ENCODE data around the gene SRPK2.
A peak's percentile ranks its signal among the peaks of the same experiment; 100 is the strongest.
"Not testable (repeated sequence)": the region's sequence is repeated elsewhere in the genome, so short reads cannot be mapped to it uniquely, and the experiment has no call there.

Gene SRPK2

DNA sequence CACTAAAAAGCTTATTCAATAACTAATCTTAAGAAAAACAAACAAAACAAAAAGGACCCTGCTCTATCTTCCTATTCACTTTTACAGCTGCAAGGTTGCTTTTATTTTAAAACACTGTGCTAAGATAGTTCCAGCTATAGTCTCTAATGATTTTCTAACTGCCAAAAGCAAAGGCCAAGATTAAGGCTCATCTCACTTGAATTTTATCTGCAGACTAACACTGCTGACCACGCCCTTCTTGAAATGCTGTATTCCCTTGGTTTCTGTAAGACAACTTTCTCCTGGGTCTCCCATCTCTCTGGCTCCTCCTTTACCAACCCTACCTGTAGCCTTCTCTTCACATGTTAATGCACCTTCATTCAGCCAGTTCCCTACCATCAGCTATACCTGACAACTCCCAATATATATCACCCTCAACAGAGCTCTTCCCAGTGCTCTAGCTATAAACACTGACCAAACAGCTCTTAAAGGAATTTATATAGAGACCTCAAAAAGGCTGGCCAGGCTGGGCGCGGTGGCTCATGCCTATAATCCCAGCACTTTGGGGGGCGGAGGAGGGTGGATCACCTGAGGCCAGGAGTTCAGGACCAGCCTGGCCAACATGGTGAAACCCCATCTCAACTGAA, 11.7 kb downstream of the SRPK2 start:
- DNase-seq (ENCODE audit: low read depth) = no peak

DNA sequence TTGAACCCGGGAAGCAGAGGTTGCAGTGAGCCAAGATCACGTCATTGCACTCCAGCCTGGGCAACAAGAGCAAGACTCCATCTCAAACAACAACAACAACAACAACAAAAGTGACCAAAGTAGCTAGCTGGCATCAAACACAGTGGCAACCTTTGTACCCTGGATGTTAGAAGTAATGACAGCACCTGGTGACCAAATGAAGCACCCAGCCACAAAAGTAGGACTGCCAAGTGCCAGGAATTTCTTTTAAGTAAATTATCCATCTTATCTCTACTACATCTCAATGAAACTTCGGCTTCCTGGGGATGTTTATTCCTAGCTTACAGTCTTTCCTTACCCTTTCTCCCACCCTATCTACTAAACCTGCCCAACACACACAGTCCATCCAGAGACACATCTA, 18.8 kb downstream of the SRPK2 start:
- DNase-seq (ENCODE audit: low read depth) = no peak

- no peak for DNase-seq (ENCODE audit: low read depth)
Measured at GRCh38 chr7:105367458-105367857, 21.3 kb downstream of the SRPK2 start.

DNA sequence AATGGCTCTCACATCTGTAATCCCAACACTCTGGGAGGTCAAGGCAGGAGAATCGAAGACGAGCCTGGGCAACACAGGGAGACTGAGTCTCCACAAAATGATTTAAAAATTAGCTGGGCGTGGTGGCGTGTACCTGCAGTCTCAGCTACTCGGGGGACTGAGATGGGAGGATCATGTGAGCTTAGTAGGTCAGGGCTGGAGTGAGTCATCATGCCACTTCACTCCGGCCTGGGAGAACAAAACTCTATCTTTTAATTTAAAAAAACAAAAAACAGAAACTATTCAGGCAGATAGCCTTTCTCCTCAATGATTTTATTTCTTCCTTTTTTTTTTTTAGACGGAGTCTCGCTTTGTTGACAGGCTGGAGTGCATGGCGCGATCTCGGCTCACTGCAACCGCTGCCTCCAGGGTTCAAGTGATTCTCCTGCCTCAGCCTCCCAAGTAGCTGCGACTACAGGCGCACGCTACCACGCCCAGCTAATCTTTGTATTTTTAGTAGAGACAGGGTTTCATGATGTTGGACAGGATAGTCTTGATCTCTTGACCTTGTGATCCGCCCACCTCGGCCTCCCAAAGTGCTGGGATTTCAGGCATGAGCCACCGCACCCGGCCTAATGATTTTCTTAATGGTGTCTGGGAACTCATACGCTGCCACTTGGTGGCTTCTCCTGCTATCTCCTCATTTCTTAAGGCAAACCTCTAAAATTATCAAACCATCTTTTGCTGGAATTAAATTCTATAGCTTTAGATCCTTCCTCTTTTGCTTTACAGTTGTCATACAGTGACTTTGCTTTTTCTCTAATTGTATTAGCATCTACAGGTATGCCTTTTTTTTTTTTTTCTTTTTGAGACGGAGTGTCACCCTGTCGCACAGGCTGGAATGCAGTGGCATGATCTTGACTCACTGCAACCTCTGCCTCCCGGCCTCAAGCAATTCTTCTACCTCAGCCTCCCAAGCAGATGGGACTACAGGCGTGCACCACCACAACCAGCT, 22.9 kb downstream of the SRPK2 start:
- DNase-seq (ENCODE audit: low read depth) = peak; percentile 26

DNA sequence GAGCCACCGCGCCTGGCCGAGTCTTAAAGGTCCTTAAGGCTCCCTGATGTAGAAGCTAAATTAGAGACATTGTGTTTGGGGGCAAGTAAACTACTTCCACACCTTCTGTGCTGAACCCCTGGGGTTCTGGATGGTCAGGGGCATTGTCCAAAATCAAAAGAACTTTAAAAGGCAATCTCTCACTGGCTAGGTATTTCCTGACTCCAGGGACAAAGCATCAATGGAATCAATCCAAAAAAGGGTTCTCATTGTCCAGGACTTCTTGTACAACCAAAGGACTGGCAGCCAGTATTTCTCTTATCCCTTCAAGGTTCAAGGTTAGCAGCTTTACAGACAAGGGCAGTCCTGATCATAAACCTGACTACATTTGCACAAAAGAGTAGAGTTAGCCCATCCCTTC, 24.0 kb downstream of the SRPK2 start:
- no peak for DNase-seq (ENCODE audit: low read depth)

GRCh38 chr7:105363657-105364056, 25.1 kb downstream of the SRPK2 start:
- not testable (repeated sequence) for DNase-seq (ENCODE audit: low read depth)

DNA sequence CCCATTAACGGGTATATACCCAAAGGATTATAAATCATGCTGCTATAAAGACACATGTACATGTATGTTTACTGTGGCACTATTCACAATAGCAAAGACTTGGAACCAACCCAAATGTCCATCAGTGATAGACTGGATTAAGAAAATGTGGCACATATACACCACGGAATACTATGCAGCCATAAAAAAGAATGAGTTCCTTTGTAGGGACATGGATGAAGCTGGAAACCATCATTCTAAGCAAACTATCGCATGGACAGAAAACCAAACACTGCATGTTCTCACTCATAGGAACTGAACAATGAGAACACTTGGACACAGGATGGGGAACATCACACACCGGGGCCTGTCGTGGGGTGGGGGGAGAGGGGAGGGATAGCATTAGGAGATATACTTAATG, 26.0 kb downstream of the SRPK2 start:
- DNase-seq (ENCODE audit: low read depth) = not testable (repeated sequence)

DNA sequence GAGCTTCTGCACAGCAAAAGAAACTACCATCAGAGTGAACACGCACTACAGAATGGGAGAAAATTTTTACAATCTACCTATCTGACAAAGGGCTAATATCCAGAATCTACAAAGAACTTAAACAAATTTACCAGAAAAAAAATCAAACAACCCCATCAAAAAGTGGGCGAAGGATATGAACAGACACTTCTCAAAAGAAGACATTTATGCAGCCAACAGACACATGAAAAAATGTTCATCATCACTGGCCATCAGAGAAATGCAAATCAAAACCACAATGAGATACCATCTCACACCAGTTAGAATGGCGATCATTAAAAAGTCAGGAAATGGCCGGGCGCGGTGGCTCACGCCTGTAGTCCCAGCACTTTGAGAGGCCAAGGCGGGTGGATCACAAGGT, 26.7 kb downstream of the SRPK2 start:
- DNase-seq (ENCODE audit: low read depth) = not testable (repeated sequence)

DNA sequence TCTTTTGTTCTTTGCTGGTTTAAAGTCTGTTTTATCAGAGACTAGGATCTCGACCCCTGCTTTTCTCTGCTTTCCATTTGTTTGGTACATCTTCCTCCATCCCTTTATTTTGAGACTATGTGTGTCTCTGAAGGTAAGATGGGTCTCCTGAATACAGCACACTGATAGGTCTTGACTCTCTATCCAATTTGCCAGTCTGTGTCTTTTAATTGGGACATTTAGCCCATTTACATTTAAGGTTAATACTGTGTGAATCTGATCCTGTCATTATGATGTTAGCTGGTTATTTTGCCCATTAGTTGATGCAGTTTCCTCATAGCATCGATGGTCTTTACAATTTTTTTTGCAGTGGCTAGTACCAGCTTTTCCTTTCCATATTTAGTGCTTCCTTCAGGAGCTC, 28.6 kb downstream of the SRPK2 start:
- DNase-seq (ENCODE audit: low read depth) = not testable (repeated sequence)

DNA sequence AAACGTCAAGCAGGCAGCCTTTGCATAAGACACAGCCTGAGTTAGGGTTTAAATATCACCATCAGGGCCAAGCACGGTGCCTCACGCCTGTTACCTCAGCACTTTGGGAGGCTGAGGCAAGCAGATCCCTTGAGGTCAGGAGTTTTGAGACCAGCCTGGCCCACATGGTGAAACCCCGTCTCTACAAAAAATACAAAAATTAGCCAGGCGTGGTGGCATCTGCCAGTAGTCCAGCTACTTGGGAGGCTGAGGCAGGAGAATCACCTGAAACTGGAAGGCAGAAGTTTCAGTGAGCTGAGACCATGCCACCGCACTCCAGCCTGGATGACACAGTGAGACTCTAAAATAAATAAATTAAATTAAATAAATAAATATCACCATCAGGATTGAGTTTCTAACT, 33.0 kb downstream of the SRPK2 start:
- no peak for DNase-seq (ENCODE audit: low read depth)

GRCh38 chr7:105354383-105354782, 34.3 kb downstream of the SRPK2 start:
- DNase-seq (ENCODE audit: low read depth) = no peak

GRCh38 chr7:105353752-105354328, 34.9 kb downstream of the SRPK2 start:
- DNase-seq (ENCODE audit: low read depth) = no peak

DNA sequence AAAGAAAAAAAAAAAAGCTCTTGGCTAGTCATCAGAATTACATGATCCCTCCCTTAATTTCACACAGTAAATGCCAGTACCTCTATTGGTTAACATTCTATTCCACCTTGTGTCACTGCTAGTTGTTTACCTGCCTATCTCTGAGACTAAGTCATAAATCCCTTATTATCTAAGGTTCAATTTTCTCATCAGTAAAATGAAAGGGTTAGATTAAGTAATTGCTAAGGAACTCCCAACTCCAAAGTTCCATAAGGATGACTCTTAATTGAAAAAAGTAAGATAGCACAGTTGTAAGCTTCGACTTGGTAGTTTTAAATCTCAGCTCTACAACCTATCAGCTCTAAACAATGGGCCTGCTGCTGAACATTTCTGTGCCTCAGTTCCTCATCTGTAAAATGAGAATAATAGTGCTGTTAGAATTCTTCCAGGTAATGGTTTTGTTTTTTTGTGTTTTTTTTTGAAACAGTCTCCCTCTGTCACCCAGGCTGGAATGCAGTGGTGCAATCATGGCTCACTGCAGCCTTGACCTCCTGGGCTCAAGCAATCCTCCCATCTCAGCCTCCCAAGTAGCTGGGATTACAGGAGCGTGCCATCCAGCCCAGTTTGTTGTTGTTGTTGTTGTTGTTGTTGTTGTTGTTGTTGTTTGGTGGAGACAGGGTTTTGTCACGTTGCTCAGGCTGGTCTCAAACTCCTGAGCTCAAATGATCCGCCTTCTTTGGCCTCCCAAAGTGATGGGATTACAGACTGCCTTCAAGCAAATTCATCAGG, 35.6 kb downstream of the SRPK2 start:
- peak; percentile 42 for DNase-seq (ENCODE audit: low read depth)

GRCh38 chr7:105352018-105352612, 36.6 kb downstream of the SRPK2 start:
- DNase-seq (ENCODE audit: low read depth) = peak; percentile 81

- no peak for DNase-seq (ENCODE audit: low read depth)
Measured at GRCh38 chr7:105350906-105351305, 37.8 kb downstream of the SRPK2 start.

GRCh38 chr7:105348177-105348576, 40.5 kb downstream of the SRPK2 start:
- not testable (repeated sequence) for DNase-seq (ENCODE audit: low read depth)

- DNase-seq (ENCODE audit: low read depth) = no peak
Measured at GRCh38 chr7:105346593-105347322, 42.0 kb downstream of the SRPK2 start.

DNA sequence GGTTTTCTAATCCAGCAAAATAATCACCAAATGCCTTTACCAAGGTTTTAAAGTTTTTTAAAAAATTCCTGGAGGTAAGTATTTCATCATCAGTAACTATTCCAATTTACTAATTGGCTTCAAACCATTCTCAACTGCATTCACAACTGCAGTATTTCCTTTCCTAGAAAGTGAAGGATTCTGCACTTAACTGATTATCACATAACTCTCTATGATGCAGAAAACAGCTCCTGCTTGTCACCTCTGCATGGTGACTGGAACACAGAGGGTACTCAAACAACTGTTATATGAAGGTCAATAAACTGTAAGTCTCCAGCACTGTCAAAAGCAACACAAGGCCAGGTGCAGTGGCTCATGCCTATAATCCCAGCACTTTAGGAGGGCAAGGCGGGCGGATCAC, 42.6 kb downstream of the SRPK2 start:
- no peak for DNase-seq (ENCODE audit: low read depth)

DNA sequence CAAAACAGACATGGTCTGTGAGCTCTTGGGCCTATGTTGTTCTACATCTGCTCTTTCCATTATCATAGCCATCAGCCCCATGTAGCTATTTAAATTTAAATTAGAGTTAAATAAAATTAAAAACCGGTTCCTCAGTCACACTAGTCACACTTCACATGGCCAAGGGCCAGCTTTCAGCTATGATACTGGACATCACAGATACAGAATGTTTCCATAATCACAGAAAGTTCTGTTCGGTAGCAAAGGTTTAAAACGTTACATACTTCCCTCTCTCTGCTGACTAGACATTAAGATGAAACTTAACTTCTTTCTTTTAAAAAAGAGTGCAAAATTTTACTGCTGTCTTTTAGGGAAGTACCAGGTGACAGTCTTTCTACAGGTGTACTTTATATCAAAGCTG, 43.0 kb downstream of the SRPK2 start:
- no peak for DNase-seq (ENCODE audit: low read depth)

- DNase-seq (ENCODE audit: low read depth) = no peak
Measured at GRCh38 chr7:105345003-105345402, 43.7 kb downstream of the SRPK2 start.
